GM21360 (cell line): ENCODE measurements around the gene DDX42.

Experiments
- ATAC-seq: cut with Tn5 transposase; IDR thresholded peaks from one replicate; pipeline ENCODE4 v1.9.1; 2021; ENCODE audit warnings: mild to moderate bottlenecking, moderate library complexity; ENCODE audit not compliant: unreplicated experiment

DDX42 gene, protein sequence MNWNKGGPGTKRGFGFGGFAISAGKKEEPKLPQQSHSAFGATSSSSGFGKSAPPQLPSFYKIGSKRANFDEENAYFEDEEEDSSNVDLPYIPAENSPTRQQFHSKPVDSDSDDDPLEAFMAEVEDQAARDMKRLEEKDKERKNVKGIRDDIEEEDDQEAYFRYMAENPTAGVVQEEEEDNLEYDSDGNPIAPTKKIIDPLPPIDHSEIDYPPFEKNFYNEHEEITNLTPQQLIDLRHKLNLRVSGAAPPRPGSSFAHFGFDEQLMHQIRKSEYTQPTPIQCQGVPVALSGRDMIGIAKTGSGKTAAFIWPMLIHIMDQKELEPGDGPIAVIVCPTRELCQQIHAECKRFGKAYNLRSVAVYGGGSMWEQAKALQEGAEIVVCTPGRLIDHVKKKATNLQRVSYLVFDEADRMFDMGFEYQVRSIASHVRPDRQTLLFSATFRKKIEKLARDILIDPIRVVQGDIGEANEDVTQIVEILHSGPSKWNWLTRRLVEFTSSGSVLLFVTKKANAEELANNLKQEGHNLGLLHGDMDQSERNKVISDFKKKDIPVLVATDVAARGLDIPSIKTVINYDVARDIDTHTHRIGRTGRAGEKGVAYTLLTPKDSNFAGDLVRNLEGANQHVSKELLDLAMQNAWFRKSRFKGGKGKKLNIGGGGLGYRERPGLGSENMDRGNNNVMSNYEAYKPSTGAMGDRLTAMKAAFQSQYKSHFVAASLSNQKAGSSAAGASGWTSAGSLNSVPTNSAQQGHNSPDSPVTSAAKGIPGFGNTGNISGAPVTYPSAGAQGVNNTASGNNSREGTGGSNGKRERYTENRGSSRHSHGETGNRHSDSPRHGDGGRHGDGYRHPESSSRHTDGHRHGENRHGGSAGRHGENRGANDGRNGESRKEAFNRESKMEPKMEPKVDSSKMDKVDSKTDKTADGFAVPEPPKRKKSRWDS

DNA sequence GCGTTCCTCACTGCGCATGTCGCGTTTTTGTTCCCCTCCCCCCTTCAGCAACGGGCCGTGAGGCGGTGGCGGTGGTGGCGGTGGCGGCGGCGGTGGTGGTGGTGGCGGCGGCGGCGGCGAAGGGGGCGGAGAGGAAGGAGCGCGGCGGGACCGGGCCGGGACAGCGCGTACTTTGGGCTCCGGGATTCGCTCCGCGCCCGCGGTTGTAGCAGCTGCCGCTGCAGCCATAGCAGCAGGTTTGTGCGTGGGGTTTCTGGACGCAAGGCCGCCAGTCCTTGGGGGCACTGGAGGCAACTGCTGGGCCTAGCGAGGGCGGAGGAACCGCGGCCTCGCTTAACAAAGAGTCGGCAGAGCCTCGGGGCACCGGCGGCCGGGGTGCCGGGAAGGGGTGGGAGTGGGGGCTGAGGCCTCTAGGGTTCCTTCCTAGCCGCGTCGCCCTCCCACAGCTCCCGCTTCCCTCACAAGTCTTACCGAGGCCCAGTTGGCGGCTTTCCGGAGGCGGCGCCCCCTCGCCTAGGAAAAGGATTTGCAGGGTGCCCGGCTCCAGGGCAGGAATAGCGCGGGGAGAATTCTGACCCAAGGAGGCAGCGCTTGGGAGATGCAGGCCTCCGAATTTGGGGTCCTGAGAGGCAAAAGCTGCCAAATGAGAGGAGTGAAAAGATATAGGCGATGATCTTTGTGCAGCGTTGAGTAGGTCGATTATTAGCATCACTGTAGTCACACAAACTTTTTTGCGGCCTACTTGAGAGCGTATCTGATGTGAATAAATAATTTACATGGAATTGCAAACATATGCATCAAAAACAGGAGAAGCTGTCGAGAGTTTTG lies at the start of gene DDX42:
Gene DDX42 (plus strand): TSS at position 30 of the 828 bp plus-strand sequence. CDS start 12,880 bp downstream, outside the sequence.
- ATAC-seq: peak; percentile 8

DNA sequence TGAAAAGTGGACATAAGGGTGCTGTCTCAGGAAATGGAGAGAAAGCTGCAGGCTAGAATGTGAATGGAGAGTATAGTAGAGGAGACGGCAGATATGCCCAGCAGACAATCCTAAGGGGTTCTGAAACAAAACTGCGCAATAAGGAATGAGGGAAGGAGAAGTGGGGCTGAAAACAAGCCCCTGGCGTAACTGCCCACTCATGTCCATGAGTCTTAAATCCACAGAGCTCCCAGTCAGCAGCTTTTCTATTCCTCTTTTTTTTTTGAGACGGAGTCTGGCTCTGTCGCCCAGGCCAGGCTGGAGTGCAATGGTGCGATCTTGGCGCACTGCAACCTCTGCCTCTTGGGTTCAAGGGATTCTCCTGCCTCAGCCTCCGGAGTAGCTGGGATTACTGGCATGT lies 38.3 kb upstream of the DDX42 start:
- ATAC-seq: no peak

DNA sequence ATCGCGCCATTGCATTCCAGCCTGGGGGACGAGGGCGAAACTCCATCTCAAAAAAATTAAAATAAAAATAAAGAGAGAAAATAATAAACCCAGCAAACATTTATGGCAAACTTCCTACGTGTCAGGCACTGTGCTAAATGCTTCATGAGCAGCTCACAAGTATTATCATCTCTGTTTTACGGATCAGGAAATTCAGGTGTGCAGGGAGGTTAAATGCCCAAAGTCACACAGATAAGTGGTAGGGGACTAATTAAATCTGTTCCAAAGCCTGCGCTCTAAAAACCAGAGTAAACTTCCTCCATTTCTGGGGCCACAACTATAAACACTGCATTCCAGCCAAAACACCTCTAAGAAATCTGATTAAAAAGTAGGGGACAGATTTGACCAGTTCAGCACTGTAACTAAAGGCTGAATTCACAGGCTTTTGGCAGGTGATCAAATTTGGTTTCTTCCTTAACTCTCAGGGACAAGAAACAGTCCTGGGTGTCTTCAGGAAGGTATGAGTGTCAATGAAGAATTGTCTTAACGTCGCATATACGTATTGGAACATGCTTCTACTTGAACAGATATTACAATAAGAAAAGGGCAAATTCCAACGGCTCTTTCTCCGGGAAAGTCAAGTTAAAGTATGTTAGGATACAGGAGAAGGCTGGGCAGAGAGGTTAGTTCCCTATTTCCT lies 33.4 kb upstream of the DDX42 start:
- ATAC-seq: no peak

DNA sequence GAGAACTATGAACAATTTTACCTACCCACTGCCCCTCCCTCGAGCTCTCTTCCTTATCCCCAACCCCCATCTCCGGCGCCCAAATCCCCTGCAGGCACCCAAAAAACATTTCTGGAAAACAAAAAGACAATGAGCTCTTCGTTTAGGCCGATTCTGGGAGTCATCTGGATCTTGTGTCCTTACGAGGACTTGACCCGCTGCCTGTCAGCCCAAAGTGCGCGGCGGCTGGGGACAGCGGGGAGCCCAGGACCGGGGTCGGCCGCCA lies 32.9 kb upstream of the DDX42 start:
- ATAC-seq: no peak

DNA sequence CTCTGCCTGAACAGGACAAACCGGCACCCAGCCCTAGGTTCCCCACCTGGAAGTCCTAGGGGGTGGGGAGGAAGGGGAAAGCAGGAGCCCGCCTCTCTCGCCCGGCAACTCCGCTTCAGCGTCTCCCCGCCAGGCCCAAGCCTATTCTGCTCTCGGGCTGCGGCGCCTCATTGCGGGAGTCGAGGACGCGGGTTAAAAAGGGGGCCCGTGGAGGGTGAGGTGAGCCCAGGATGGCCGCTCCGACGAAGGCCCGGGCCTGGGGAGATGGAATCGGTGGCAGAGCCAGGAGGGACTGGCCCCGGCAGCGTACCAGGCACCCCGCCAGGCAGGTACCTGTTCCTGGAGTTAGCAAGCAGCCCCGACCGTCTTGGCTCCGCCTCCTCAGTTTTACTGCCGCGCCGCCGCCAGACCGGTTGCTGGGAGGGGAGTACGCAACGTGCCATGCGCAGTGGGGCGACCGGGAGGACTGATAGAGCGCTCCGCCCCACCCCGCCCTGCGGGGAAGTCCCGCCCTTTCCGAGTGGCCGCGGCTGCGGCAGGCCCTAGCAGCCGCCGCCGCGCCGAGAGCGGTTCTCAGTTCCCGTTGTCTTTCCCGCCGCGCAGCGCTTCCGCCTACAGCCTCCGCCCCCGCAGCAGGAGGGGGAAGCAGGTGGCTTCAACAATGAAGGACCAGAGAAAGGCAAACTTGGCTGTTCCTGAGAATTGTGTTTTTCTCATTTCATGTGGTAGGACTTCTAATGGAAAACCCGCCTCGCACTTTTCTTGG lies 32.4 kb upstream of the DDX42 start, which contains the start of gene STRADA:
Gene STRADA (minus strand): TSS at position 392 of the 766 bp plus-strand sequence. CDS start 13,430 bp downstream, outside the sequence.
- peak; percentile 86 for ATAC-seq

DNA sequence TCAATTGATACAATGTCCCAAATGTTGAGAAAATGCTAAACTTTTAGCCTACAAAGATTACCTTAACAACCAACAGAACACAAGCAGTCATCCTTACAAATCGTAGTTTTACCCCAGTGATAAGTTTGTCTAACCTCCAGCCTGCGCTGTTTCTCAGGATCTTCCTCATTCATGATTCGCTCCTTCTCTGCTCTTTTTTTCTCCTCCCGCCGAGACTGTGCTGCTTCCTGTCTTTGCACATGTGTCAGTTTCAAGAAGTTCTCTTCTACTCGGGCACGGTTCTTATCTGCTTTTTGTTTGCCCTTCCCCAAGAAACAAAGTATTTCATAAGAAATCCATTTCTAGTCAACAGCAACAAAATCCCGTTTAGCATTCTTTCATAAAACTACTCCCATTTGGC lies 22.2 kb upstream of the DDX42 start:
- ATAC-seq: no peak

DNA sequence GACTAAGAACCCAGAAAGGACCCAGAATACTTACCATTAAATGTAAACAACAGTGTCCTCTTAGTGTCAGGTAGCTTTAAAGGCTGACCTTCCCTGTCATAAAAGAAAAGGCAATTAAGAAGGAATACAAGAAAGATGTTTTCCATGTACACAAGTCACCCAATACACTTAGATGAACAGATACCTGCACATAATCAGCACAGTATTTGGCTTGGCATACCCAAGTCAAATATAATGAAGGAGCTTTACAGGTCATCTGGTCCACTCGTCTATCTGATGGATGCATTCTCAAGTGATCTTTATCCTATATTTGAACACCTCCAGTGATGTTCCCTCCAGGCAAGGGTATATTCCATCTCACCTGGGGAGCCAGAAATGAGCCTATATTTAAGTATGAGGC lies 21.3 kb upstream of the DDX42 start:
- no peak for ATAC-seq

DNA sequence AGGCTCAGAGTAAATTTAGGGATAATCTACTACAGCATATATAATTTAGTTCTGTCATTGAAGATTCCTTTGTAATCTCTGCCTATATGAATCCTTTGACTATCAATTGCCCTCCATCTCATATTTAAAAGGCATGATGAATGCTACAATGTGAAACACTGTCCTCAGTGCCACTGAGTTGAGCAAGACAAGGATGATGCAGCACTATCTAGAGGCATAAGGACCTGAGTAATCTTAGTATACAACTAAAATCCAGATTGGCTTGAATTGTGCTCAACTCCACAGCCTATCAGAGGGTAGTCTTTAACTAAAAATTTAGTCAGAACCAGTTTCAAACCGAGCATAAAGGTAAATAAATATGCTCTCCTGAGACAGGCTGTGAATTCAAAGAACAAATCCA lies 20.8 kb upstream of the DDX42 start:
- no peak for ATAC-seq

DNA sequence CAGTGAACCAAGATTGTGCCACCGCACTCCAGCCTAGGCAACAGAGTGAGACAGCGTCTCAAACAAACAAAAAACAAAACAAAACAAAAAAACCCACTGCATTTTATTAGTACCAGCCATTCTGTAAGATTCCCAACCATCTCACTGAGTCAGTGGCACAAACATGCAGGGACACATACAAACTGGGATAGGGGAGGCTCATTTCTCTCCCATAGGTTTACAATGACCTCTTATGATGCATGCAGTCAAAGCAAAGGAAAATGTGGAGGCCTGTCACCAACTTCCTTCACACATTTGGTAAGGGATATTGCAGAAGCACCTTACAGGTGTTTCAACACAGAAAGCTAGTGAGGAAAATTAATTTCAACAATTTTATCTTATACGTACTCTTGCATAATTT lies 19.9 kb upstream of the DDX42 start:
- ATAC-seq: no peak

DNA sequence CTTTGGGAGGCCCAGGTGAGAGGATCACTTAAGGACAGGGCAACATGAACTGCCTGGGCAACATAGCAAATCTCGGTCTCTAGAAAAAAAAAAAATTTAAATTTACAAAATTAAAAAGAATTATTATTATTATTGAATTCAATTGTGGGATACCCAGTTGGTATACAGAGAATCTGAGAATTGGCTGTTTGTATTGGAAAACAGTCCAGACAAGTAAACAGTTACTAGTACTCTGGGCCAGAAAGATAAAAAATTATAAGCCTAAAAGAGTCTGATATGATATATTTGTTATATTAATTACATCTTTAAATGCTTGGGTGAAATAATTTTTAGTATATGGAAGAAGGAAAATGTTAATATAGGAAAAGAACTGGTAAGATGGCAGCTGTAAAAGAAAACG lies 15.5 kb upstream of the DDX42 start:
- no peak for ATAC-seq

DNA sequence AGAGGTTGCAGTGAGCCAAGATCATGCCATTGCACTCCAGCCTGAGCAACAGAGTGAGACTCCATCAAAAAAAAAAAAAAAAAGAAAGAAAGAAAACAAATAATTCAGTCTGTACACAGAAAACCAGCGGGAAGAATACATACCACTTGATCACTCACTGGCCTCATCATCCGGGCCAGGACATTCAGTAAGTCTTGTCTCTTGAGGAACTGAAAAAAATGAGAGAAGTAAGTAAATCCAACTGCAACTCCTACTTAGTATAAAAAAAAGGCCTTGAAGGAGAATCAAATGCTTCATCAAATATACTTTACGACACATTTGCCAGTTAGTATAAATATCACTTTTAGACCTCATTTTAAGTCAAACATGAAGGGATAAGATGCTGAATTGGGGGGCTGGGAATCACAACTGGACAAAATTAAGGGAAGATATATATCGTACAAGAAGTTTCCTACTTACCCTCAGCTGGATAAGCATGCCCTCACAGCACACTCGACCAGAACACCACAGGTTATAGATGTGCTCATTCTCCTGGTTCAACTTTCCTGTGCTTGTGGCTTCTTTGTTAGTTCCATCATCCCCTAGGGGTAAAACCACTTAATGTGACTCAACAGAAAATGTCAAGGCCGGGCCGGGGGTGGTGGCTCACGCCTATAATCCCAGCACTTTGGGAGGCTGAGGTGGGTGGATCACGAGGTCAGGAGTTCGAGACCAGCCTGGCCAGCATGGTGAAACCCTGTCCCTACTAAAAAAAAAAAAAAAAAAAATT lies 13.0 kb upstream of the DDX42 start:
- no peak for ATAC-seq

DNA sequence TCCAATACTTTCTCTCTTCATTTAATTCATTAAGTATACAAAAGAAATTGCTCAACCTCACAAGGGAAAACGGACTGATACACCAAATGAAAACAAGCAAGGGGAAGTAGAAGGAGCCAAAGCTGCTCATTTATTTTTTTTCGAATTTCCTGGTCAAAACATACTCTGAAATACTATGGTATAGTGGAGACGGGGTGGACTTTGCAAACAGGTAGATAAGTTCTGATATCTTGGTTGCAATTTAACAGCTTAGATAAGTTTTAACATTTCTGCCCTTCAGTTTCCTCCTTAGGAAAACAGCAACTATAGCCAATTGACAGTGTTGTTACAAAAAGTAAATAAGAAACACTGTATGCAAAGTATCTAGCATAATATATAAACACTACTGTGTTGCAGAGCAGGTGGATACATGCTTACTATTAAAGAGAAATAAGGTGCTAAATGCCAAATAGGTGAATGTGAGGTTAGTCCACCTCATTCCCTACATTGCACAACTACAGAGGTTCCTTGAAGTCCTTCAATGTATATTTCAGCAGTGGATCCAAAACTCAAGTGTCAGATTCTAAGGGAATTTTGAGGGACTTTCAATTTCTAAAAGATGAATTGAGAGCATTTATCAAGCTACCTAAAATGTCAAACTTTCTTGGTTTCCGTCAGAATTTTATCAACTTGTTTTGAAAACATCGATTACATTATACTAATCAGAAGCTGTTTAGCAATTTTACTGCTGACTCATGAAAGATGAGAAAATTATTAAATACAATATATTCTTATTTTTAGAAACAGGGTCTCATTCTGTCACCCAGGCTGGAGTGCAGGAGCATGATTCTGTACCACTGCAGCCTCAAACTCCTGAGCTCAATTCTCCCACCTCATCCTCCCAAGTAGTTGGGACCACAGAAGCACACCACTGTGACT lies 11.6 kb upstream of the DDX42 start:
- ATAC-seq: no peak

DNA sequence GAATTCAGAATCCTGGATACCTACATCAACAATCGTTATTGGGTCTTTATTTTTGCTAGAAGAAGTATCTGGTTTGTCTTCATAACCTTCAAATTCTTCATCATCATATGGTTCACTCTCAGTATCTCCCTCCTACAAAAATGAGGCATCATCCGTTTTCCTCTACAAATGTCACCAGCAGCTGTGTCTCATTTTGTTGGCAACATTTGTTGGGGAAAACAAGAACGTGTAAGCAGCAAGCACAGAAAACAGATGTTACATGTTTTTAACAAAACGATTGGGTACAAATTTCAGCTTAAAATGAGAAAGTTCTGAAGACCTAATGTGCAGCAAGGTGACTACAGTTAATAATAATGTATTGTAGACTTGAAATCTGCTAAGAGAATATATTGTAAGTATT lies 9.3 kb upstream of the DDX42 start:
- ATAC-seq: no peak

DNA sequence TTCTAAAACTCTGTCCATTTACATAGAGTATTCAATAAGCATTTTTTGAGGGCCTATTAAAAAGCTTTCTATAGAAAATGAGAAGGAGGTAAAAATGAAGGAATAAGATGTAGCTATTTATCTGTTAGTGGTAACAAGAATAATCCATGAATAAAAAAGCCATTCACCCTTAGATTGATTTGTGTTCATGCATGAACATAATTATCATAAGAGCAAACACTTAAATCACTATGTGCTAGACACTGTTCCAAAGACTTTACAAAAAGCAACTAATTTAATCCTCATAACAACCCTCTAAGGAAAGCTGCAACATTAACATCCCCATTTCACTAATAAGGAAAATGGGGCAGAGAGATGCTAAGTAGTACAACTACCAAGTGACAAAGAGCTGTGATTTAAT lies 7.2 kb upstream of the DDX42 start:
- no peak for ATAC-seq

DNA sequence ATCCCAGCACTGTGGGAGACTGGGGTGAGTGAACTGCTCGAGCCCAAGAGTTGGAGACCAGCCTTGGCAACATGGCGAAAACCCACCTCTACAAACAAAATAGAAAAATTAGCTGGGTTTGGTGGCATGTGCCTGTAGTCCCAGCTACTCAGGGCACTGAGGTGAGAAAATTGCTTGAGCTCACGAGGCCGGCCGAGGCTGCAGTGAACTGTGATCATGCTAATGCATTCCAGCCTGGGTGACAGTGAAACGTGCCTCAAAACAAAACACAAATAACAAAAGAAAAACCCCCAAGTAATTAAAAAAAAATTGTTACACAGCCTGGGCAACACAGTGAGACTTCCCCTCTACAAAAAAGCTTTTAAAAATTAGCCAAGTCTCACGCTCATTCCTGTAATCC lies 5.5 kb upstream of the DDX42 start:
- no peak for ATAC-seq

DNA sequence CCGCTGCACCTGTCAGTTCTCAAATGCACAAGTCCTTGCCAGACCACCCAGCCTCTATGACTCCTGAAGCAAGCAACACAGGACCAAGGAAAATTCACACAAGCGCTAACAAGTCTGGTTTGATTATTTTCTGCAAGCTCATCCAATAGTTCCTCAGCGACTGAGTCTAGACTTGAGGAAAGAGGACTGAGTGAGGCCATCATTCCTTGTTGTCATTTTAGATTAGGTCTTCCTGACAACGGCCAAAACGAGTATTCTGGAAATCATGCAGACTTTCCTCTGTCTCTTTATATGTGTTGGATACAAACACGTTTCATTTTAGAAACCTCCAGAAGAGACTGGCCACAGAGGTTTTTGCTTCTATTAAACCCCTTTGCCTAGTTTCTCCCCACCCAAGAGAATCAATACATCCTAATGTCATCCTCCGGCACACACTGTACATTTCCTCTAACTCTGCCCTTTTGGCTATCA lies 1.1 kb upstream of the DDX42 start:
- ATAC-seq: no peak

DNA sequence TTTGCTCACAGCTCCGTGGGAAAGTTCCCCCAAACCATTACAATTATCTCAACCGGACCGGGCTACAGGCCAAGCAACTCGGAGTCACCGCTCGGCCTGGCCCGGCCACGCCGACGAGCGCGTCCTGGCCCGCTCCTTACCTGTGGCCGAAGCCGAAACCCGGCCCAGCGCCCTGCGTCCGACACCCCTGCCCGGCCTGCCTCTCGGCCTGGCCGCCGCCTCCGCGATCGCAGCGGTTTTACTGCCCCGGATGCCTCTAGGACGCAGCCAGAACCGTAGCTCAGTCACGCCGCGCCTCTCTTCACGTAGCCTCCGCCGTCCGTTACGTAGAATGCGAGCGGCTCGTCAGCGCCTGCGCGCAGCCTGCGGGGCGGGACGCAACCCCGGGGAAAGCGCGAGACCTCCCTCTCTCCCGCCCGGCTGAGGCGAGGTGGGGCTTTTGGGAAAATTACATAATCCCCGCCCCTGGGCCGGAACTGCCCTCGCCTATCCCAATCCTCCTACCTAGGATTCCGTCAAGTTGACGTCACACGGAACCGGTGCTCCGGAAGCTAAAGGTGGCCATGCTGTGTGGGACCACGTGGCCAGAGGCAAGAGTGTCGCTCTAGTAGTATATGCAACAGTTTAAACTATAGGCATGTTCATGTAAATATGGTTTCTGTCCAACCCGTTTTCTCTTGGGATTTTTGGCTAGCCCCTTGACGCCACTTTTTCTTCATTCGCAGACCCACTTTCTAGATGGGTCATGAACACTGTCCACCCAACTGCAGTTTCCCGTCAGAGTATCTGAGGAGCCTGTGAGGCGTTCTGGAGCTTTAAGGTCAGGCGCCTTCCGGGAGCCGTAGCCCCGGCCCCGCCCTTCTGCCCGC lies 464 bp upstream of the DDX42 start, which contains the start of gene CCDC47:
Gene CCDC47 (minus strand): TSS at position 326 of the 869 bp plus-strand sequence. CDS start 7,422 bp downstream, outside the sequence.
- peak; percentile 78 for ATAC-seq
